ENCODE results near the gene CST6. TPM values are rescaled to one million over a fixed set of nuclear protein-coding genes. Genes with fewer than 3 reads are reported as not detected.

Gene CST6
- total and polyA plus RNA-seq, 2 of the 13 experiments (the other 11 are each of a cell fraction or from before 2014, with no cell fraction given): not detected

- ATAC-seq (no peak), FAIRE-seq (no peak), DNase-seq (ENCODE audit: low spot score) (no peak)
- no peak overlapping the region for H3K9ac ChIP-seq (ENCODE audit: insufficient read depth, low read depth, low read length)
- no peak overlapping the region for H3K4me3 ChIP-seq (replicated peaks in 1 of 3; ENCODE audit: insufficient read depth in 1 of 3, low read depth in 2 of 3, low read length in 3 of 3)
- H3K27me3 ChIP-seq (ENCODE audit: control insufficient read depth in 1 of 2, insufficient read depth in 2 of 2, low read length in 2 of 2): no peaks in the 10 kb centered on the region; a peak in 1 of 5 replicates
- peaks cover 34 to 65% of the 10 kb centered on the region in 2 experiments for H3K36me3 ChIP-seq (replicated peaks in 1 of 2; ENCODE audit: control insufficient read depth in 1 of 2, insufficient read depth in 2 of 2, low read length in 2 of 2)
- in situ Hi-C loops (cut with HindIII; ENCODE audit: extremely low pct_ligation_motif_present, low pct_unique_long_range_greater_than_20kb) (no loop called here), intact Hi-C loops (cut with micrococcal nuclease; ENCODE audit: unreplicated experiment) (no loop called here)
- H3K27ac ChIP-seq (ENCODE audit: extremely low read length, insufficient read depth, low read length): no peak overlapping the region
- no peaks in the 10 kb centered on the region for H4K20me1 ChIP-seq (ENCODE audit: insufficient read depth, low read length)
- H3K9me3 ChIP-seq (ENCODE audit: low read length): no peaks in the 10 kb centered on the region
- CTCF ChIA-PET (ENCODE audit: low intra/inter-chr PET ratio, low total read pairs): no interaction called here
- TF ChIP-seq ZUFSP (CRISPR knock-in tag; IDR thresholded peaks at IDR 0.05; ENCODE audit: borderline replicate concordance) (no peak), SALL1 (CRISPR knock-in tag; IDR thresholded peaks at IDR 0.05) (no peak), ISX (CRISPR knock-in tag; conservative IDR thresholded peaks at IDR 0.05) (no peak), HNF1B (CRISPR knock-in tag; IDR thresholded peaks at IDR 0.05) (no peak), DDIT3 (CRISPR knock-in tag; IDR thresholded peaks at IDR 0.05) (no peak), ZNF274 (CRISPR knock-in tag; IDR thresholded peaks at IDR 0.05) (no peak), NFKBIZ (CRISPR knock-in tag; IDR thresholded peaks at IDR 0.05) (no peak), MATR3 (CRISPR knock-in tag; IDR thresholded peaks at IDR 0.05) (no peak)
- H2AFZ ChIP-seq (ENCODE audit: low read length): no peak overlapping the region
- H3K79me2 ChIP-seq (ENCODE audit: insufficient read depth, low read length): peaks cover 24% of the 10 kb centered on the region
- no peak overlapping the region for H3K4me2 ChIP-seq (ENCODE audit: low read depth, low read length)
- H3K4me1 ChIP-seq (ENCODE audit: insufficient read depth, low read length): peaks cover 30% of the 10 kb centered on the region
- no TSS peak for BruUV-seq (replicated peaks)
- WGBS (ENCODE audit: low lambda C conversion rate): 100% methylated on average over 7 of the region's 7 CpGs
- POLR2A ChIA-PET: interaction anchor here (1.3 kb wide), 1 partner anchor 14 kb away, joined by 3 read pairs; the partner anchor contains the start of gene PACS1
Measured at GRCh38 chr11:66056501-66056900, 44.7 kb downstream of the CST6 start.

Data from HepG2 (cell line).